Measurements from ENCODE around the gene KLHL10.

The KLHL10 gene

GRCh38 chr17:41837761-41838538 lies at the start of gene KLHL10:
Gene KLHL10 (plus strand): TSS chr17:41837825. CDS start chr17:41837933, 108 bp downstream.
- DNase-seq, result no peak

GRCh38 chr17:41792845-41793783 lies 44.5 kb upstream of the KLHL10 start:
- no peak for DNase-seq

DNA sequence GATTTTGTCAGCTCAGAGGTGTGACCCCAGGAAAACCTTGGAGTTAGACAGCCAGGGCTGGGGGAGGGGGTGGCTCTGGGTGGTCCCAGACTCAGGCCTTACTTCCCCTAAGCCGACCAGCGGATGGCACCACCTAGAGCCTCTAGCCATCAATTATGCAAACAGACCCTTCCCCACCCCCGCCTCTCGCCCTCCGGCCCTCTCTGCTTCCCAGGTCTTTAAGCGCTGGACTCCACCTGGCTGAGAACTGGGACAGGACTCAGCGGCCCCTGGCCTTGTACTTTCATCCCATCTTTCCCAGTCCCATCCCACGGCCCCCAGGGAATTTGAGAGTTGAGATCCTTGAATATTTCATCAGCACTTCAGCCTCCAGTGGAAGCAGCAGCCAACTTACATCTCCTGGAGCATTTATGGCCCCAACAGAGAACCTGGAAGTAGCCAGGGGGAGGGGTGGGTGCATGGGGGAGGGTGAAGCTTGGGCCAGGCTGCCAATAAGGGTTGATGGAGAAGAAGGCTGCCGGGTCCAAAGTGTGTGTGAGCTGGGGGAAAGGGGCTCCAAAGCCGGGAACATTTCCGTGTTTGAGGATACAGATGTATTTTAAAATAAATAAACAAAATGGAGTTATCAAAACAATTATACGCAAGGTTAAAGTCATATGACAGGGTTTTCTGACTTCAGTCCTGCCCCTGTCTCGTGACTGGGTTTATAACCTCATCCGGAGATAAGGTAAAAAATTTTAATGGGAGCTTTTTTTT lies 43.7 kb upstream of the KLHL10 start:
- no peak for DNase-seq

DNA sequence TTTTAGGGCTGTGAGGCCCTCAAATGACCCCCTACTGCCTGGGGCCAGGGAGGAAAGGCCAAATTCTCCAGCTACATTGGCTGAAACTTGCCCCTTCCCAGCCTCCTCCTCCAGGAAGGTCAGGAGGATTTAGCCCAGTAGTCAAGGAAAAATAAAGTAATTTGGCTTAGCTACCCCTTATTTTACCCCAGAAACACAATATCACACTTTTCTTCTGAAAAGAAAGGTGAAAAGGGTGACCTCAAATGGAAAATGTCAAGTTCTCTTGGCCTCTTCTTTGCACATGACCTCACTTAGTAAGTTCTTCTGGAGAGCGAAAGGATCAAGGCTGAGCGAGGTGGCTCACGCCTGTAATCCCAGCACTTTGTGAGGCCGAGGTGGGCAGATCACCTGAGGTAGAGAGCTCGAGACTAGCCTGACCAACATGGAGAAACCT lies 43.1 kb upstream of the KLHL10 start:
- DNase-seq, result no peak

DNA sequence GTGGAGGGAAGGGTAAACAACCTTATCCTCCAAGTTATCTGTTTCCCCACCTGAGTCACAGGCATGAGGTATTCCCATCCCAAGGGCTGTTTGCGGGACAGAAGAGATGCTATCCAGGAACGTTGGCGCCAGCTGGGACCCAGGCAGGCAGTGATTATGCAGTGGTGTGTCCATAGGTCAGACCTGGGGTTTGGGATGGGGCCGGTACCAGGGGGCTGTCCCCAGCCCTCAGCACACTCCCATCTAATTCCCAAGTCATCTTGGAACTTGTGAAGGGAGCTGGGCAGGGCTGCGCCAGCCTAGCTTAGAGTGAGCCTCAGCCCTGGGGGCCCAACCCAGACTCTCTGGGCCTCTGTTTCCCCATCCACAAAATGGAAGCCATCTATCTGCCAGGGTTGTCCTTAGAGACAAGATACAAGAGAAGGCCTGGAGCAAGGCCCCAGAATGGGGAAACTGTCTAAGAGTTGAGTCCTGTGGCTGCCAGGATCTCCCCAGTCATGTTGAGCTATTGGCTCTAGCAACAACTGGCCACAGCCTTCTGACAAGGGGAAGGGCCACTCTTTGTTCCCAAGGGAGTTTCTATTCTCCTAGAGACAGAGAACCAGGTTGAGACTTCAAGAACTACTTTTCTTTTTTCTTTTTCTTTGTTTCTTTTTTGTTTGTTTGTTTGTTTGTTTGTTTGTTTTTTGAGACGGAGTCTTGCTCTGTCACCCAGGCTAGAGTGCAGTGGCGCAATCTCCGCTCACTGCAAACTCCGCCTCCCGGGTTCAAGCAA lies 41.3 kb upstream of the KLHL10 start:
- no peak for DNase-seq

- no peak for DNase-seq
Measured at GRCh38 chr17:41797377-41797776, 40.2 kb upstream of the KLHL10 start.

DNA sequence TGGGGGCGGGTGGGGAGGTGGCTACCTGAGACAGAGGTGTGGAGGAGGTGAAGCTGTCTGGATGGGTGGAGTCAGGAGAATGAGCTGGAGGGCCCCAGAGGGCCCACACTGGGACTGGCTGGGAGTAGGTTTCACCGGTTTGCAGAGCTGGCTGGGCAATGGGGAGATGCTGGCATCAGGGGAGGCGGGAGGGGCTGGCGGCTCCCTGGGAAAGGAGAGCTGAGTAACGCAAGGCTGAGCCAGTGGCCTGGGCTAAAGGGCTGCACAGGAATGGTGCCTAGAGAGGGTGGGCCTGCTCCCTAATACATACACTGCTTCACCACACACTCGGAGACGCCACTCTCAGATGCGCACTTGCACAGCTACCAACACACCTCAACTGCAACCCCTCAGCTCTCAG lies 38.3 kb upstream of the KLHL10 start:
- DNase-seq, result no peak

DNA sequence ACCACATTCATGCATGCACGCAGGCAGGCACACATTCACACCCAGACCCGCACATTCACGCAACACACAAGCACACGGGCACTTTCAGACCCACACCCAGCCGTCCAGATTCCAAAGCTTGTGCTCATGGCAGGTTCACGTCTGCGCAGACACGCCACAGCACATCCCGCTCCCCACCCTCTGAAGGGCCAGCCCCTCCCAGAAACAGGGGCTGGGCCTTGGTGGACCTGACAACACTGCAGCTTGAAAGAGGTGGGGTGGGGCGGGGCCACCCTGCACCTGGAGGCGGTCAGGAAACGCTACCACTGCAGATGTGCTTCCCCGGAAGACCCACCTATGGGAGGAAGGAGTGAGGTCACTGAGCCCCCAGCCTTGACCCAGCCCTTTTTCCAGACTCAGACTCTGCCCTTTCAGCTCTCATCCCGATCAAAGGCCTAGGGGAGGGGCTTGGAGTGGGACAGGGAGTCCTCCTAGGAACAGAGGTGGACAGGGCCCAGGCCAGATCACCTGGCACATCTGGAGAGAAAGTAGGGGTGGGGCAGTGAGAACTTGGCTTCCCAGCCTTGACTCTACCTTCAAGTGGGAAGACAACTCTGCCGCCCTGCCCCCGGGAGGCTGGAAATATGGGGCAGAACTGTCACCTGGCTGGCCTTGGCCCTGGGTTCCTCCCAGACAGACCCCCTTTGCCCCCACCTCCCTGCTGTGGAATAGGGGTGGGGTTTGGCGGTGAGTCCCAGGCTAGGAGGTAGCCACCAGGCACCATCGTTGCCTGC lies 36.8 kb upstream of the KLHL10 start:
- DNase-seq, result no peak

DNA sequence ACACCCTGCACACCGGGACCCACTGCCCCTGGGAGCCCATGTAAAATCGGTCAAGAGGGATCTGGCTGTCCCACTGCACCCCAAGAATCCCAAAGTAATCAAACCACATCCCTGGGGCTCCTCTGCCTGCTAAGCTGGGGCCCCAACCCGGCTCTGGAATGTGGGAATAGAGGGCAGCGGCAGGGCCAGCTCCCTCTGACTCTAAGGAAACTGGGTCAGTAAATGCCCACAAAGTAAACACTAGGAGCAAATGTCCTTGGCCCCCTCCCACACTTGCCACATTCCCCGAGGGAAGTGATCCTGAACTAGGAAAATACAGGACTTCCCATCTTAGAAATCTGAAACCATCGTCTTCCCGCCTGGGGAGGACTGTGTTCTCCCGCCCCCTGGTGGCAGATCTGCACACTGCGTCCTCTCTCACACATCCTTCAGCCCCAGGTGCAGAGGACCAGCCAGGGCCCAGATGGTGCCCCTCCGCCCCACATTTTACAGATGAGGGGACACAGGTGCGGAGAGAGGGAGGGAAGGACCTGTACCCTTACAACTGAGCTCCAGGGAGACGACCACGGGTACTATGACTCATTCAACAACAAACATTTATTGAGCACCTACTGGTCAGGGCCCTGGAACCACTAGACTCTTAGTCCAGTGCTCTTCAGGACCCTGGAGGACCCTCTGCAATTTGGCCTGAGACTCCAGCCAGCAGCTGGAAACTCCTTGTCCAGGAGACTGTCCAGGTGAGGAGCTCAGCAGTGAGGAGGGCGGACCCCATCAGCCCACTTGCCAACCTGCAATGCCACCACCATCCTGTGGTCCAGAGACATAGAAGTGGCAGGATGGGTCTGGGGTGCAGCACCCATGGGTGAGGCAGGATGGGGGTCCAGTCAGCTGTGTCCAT lies 36.0 kb upstream of the KLHL10 start:
- DNase-seq, result peak; percentile 64

DNA sequence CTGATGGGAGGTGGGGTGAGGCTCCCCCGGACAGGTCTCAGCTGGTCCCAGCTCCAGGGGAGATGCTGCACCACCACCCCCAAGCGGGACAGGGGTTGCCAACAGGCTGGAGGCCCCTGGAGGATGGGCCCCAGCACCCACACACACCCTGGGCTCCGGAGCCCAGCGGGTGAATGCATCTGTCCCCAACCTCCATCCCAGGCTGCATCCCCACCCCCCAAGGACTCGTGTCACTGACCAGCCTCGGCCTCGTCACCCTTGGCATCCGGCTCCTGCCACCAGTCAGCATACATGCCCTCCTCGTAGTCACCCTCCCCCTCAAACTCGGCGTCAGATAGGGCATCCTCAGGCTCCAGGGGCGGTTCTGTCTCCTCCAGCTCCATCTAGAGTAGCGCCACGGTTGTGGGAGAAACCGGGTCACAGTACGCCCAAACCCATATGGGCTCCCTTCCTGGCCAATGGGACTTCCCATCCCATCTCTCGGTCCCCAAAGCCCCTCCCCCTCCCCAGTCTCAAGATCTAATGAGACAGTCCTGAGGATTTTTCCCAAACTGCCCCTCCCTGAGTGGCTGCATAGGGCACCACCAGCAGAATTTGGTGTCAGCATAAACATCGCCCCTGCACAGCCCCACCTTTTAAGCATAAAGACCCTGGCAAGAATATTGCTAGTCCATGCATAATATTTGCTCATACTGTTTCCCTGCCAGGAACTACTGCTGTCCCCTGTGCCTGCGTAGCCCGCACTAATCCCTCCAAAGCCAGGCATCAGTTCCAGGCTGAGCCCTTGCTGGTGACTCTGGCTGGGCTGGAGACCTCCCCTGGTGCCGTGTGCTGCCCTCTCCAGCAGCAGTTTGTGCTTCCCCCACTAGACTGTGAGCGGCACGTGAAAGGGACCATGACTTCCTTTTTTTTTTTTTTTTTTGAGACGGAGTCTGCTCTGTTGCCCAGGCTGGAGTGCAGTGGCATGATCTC lies 34.3 kb upstream of the KLHL10 start:
- DNase-seq, result no peak

GRCh38 chr17:41806685-41807445 lies 30.8 kb upstream of the KLHL10 start:
- no peak for DNase-seq

- no peak for DNase-seq
Measured at GRCh38 chr17:41810659-41811548, 26.7 kb upstream of the KLHL10 start.

DNA sequence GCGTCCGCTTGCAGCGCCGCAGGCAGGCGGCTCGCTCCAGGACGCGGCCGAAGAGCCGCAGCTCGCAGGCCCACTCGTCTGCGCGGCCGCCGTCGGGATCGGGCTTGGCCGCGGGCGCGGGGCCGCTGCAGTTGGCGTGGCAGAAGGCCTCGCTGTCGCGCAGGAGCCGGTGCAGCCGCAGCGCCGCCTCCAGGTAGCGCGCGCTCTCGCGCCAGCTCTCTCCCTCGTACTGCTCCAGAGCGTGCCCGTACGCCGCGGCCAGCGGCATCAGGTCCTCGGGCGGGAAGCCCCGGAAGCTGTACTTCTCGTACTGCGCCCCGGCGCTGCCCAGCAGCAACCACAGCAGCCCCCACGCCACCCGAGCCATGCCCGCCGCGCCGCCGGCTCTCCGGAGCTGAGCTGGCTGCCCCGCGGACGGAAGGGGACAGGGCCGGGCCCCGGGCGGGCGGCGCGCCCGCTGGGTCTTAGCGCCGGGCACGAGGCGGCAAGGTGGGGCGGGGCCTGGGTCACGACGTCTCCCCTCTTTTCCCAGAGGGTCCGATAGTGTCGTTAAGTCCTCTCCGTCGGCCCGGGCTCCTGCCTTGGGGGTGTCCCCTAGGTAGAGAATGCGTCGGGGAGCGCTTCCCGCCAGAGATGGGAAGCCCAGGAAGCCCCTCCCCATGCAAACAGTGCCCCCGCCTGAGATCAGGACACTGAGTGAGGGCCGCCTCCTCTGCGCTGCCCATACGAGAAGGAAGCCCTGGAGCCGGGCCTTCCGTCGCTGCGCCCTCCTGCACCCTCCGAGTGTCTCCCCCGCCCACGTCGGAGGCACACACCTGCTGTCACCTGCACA lies 25.9 kb upstream of the KLHL10 start, which contains the start of gene P3H4:
TSS of gene P3H4 (minus strand) at position 401 of the 832 bp plus-strand sequence. CDS start at position 367, 34 bp downstream.
- peak; percentile 66 for DNase-seq

GRCh38 chr17:41812381-41813151 lies 25.1 kb upstream of the KLHL10 start, which contains the start of gene FKBP10:
Gene FKBP10 (plus strand): TSS chr17:41813004. CDS start chr17:41813035, 31 bp downstream.
- DNase-seq, result peak; percentile 29

DNA sequence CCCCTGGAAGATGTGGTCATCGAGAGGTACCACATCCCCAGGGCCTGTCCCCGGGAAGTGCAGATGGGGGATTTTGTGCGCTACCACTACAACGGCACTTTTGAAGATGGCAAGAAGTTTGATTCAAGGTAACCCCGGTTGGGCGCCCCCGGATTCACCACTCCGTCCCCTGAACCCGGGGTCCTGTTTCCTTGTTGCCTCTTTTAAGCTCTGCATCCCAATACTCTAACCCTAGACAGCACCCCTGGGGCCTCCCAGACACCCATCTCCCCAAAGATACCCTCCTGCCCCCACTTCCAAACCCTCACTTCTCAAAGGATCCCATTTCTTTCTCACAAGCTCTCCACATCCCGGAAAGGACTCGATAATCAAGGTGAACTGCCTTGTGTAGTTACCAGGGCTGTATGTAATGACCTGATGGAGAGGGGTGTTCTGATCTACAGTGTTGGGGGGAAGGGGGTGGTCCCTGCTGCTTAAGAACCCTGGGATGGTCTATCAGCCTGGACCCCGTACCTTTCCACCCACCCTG lies 24.4 kb upstream of the KLHL10 start:
- DNase-seq, result no peak

All from CD4-positive, alpha-beta T cell treated with Interleukin-4 for 4 hours (primary cell).